Loucy (cell line): Measurements from ENCODE around the gene IMPG2.

ENCODE experiments used
- EZH2phosphoT487 ChIP-seq: fragments of 200-600 bp; IDR thresholded peaks from 2 replicates; pipeline ENCODE4 v1.6.1; 2018; ENCODE audit warnings: antibody characterized with exemption, mild to moderate bottlenecking, moderate library complexity, borderline replicate concordance
- TF ChIP-seq, protein P1 (sequence below): fragments of 200-600 bp; sonication (generic); conservative IDR thresholded peaks from 2 replicates; pipeline ENCODE4 v1.5.1; 2014; ENCODE audit warnings: mild to moderate bottlenecking, antibody characterized with exemption, low read length

DNA sequence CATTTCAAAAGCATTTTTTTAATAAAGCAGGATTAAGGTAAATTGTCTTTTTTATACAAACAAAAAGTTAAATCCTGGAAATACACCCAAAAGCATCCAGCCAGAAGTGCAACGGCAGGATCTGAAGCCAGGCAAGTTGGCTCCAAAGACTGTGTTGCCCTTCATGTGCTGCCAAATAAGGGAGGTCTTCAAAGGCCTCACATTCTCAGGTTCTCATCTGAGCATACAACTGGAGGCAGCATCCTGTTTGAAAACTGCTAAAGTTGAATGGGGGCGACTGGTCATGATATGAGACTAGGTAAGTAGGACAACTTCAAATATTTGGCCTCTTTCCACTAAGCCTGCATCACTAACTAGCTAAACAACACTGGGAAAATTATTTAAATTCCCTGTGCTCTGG, 52.2 kb downstream of the IMPG2 start:
- TF ChIP-seq, protein P1, sequence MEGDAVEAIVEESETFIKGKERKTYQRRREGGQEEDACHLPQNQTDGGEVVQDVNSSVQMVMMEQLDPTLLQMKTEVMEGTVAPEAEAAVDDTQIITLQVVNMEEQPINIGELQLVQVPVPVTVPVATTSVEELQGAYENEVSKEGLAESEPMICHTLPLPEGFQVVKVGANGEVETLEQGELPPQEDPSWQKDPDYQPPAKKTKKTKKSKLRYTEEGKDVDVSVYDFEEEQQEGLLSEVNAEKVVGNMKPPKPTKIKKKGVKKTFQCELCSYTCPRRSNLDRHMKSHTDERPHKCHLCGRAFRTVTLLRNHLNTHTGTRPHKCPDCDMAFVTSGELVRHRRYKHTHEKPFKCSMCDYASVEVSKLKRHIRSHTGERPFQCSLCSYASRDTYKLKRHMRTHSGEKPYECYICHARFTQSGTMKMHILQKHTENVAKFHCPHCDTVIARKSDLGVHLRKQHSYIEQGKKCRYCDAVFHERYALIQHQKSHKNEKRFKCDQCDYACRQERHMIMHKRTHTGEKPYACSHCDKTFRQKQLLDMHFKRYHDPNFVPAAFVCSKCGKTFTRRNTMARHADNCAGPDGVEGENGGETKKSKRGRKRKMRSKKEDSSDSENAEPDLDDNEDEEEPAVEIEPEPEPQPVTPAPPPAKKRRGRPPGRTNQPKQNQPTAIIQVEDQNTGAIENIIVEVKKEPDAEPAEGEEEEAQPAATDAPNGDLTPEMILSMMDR, result no peak
- TF ChIP-seq EZH2phosphoT487, result no peak
